ENCODE measurements around the gene ABCA1. TPM values are rescaled to one million over a fixed set of nuclear protein-coding genes. Genes with fewer than 3 reads are reported as not detected.

ABCA1 gene
- total RNA-seq, 1 donor from 2014 or later = 30.7 TPM

DNA sequence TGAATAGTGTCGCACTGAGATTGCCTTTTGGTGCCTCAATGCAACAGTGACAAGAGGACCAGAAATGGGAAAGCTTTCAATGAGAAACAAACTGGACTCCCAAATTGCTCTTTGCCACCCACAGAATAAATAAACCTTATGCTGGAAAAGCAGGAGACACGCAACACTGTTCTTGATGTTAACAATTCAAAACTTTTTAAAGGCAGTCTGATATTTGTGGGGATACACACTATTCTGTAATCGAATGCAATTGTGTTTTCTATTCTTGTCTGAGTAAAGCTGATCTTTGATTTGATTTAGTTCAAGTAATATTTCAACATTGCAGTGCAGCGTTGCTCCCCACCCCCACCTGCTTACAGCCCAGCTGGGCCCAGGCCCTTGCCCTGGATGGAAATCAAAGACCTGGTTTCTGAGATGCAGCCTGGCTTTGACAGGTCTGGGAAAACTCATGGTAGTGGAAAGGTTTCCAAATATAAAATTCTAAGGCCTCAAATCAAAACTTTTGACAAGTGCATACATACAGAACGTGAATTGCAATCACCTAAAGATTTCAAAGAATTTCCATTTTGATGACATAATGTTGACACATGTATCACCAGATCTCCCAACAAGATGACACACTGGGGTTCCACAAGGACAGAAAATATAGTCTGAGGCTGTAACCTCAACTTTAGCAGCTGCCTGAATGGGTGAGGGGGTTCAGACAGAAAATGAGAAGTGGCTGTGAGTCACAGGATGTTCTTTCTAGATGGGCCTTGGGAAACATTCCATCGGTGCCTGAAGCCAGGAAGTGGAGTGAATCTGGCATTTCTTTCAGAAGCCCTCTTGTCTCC lies 55.1 kb downstream of the ABCA1 start:
- no peaks in the 10 kb centered on the region for H3K27me3 ChIP-seq
- H3K4me1 ChIP-seq = peaks cover 48% of the 10 kb centered on the region
- DNase-seq (ENCODE audit: extremely low spot score in 2 of 2) = no peak
- peaks cover 0 to 14% of the 10 kb centered on the region in 2 donors for H3K36me3 ChIP-seq
- no peak overlapping the region for H3K4me3 ChIP-seq
- peak overlapping the region; percentile 36 for H3K27ac ChIP-seq
- TF ChIP-seq, protein P1, sequence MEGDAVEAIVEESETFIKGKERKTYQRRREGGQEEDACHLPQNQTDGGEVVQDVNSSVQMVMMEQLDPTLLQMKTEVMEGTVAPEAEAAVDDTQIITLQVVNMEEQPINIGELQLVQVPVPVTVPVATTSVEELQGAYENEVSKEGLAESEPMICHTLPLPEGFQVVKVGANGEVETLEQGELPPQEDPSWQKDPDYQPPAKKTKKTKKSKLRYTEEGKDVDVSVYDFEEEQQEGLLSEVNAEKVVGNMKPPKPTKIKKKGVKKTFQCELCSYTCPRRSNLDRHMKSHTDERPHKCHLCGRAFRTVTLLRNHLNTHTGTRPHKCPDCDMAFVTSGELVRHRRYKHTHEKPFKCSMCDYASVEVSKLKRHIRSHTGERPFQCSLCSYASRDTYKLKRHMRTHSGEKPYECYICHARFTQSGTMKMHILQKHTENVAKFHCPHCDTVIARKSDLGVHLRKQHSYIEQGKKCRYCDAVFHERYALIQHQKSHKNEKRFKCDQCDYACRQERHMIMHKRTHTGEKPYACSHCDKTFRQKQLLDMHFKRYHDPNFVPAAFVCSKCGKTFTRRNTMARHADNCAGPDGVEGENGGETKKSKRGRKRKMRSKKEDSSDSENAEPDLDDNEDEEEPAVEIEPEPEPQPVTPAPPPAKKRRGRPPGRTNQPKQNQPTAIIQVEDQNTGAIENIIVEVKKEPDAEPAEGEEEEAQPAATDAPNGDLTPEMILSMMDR (IDR thresholded peaks at IDR 0.05) = no peak
- TF ChIP-seq POLR2A (IDR thresholded peaks at IDR 0.05) (no peak), POLR2AphosphoS5 (IDR thresholded peaks at IDR 0.05; ENCODE audit: insufficient read depth in 1 of 2, low read depth in 1 of 2) (no peak)
- no peaks in the 10 kb centered on the region for H3K9me3 ChIP-seq
- intact Hi-C loops (cut with DNase I) = no loop called here

DNA sequence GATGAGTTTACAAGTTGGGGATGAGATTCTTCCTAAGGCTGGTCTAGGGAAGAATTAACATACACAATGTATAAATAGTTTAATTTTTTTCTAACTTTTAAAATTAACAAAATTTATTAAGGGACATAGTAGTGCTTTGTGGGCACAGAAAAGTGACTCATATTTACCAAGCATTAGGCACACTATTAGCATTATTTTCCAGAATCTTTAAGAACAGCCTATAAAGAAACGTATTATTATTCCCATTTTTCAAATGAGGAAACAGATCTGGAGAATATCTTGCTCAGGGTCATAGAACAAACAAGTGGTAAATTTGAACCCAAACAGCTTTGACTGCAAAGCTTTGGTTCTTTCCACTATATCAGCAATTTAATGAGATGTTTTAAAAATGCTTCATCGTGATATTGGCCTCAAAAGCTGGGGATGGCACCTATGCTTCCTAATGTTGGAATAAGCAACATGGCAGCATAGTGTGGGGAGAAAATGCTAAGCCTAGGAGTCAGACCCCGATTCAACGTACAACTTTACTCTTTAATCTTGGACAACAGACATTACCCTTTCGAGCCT lies 55.9 kb downstream of the ABCA1 start:
- Histone ChIP-seq H3K27ac (no peak overlapping the region), H3K4me1 (peaks cover 49% of the 10 kb centered on the region), H3K36me3 (peaks cover 0 to 20% of the 10 kb centered on the region in 2 donors), H3K9me3 (no peaks in the 10 kb centered on the region), H3K4me3 (no peak overlapping the region), H3K27me3 (no peaks in the 10 kb centered on the region)
- intact Hi-C loops (cut with DNase I) = no loop called here
- TF ChIP-seq POLR2A (IDR thresholded peaks at IDR 0.05) = no peak
- TF ChIP-seq, protein P1 (IDR thresholded peaks at IDR 0.05) = no peak
- TF ChIP-seq POLR2AphosphoS5 (IDR thresholded peaks at IDR 0.05; ENCODE audit: insufficient read depth in 1 of 2, low read depth in 1 of 2) = no peak
- no peak for DNase-seq (ENCODE audit: extremely low spot score in 2 of 2)

DNA sequence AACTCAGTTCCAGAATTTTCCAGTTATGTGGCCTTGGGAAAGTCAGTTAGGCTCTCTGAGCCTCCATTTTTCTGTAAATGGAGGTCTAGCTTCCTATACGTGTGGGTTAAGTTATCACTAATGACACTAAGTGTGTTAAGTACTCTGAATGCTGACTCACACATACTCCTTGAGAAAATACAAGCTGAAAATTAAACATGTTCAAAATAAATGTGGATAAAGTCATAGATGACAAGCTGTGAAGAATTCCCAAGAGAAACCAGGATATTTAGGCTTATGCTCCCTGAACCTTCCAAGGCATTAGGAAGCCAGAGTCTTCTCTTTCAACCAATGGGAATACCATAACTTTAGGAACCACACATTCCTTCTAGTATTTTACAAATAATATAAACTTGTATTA lies 58.1 kb downstream of the ABCA1 start:
- H3K4me1 ChIP-seq = peaks cover 52% of the 10 kb centered on the region
- H3K36me3 ChIP-seq = peaks cover 0 to 9% of the 10 kb centered on the region in 2 donors
- H3K27me3 ChIP-seq = no peaks in the 10 kb centered on the region
- TF ChIP-seq POLR2AphosphoS5 (IDR thresholded peaks at IDR 0.05; ENCODE audit: insufficient read depth in 1 of 2, low read depth in 1 of 2) (no peak), POLR2A (IDR thresholded peaks at IDR 0.05) (no peak)
- TF ChIP-seq, protein P1 (IDR thresholded peaks at IDR 0.05) = no peak
- no peak for DNase-seq (ENCODE audit: extremely low spot score in 2 of 2)
- no peaks in the 10 kb centered on the region for H3K9me3 ChIP-seq
- intact Hi-C loops (cut with DNase I) = loop anchor here (5.0 to 10.0 kb wide), 2 partner anchors 52 to 285 kb away; no protein-coding TSS in a partner anchor
- peak overlapping the region; percentile 70 for H3K27ac ChIP-seq
- no peak overlapping the region for H3K4me3 ChIP-seq

DNA sequence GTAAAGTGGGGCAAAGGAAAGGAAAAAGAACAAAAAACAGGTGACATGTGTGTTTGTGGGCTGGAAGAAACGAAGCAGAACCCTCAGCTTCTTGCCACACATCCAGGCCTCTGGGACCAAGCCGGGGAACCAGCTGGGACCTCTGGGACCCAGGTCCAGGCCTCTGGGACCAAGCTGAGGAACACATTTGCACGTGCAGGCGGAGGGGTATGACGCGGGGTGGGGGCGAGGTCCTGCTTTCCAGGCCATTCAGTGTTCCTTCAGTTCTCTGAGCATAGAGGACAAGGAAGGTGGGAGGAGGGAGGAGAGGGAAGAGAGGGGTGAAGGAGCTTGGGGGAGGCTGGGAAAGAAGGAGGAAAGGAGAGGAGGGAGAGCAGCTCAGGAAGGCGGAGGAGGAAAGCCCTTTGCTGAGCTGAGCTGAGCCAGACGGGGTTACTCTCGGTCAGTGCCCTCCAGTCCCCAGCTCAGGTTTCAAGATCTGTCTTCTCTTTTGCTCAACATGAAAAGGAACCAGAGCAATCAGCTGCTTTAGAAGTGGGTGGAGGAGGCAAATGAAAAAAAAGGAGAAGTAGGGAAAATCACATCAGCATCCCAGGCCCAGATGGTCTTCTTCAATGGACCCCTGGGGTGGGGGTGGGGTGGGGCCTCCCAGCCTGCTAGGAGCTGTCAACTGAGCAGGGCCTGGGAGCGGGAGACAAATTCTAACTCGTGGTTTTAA lies 59.1 kb downstream of the ABCA1 start:
- Histone ChIP-seq H3K4me3 (no peak overlapping the region), H3K9me3 (no peaks in the 10 kb centered on the region), H3K4me1 (peaks cover 56% of the 10 kb centered on the region), H3K27ac (peak overlapping the region; percentile 70), H3K36me3 (peaks cover 0 to 9% of the 10 kb centered on the region in 2 donors), H3K27me3 (no peaks in the 10 kb centered on the region)
- no peak for TF ChIP-seq POLR2A (IDR thresholded peaks at IDR 0.05)
- TF ChIP-seq, protein P1 (IDR thresholded peaks at IDR 0.05) = no peak
- peak in 1 of 2 donors; percentile 53 for TF ChIP-seq POLR2AphosphoS5 (IDR thresholded peaks at IDR 0.05; ENCODE audit: insufficient read depth in 1 of 2, low read depth in 1 of 2)
- intact Hi-C loops (cut with DNase I) = loop anchor here (5.0 to 10.0 kb wide), 2 partner anchors 53 to 286 kb away; no protein-coding TSS in a partner anchor
- DNase-seq (ENCODE audit: extremely low spot score in 2 of 2) = peak in 1 of 2 donors; percentile 94

Measured in vagina (tissue), 2 donors.